NT2/D1 (cell line): ENCODE results near the gene GLP1R.

Source experiments
- DNase-seq: peaks from one replicate; pipeline ENCODE4 v3.0.0-alpha.2; 2011; ENCODE audit warnings: low read depth, low spot score
- H3K27me3 ChIP-seq: 2 replicates; pipeline ENCODE4 v1.6.0; 2011; ENCODE audit warnings: mild to moderate bottlenecking; ENCODE audit not compliant: insufficient read length, insufficient read depth
- H3K36me3 ChIP-seq: 2 replicates; pipeline ENCODE4 v1.6.1; 2011; ENCODE audit warnings: mild to moderate bottlenecking, low read length, mixed read lengths; ENCODE audit not compliant: insufficient read depth, insufficient read length
- H3K4me1 ChIP-seq: 2 replicates; pipeline ENCODE4 v1.5.1; 2011; ENCODE audit not compliant: insufficient read depth, insufficient read length
- H3K4me3 ChIP-seq: 2 replicates; pipeline ENCODE4 v1.5.1; 2011; ENCODE audit warnings: low read depth; ENCODE audit not compliant: insufficient read length
- H3K9ac ChIP-seq: 2 replicates; pipeline ENCODE4 v1.6.0; 2011; ENCODE audit warnings: low read depth; ENCODE audit not compliant: insufficient read length
- H3K9me3 ChIP-seq: 2 replicates; pipeline ENCODE4 v1.5.1; 2011; ENCODE audit warnings: mild to moderate bottlenecking, low read length; ENCODE audit not compliant: insufficient read depth
- SUZ12 ChIP-seq: IDR thresholded peaks from 2 replicates; pipeline ENCODE4 v1.6.1; 2011; ENCODE audit not compliant: insufficient read length, insufficient read depth; ENCODE audit errors: extremely low read depth
- YY1 ChIP-seq: IDR thresholded peaks from 2 replicates; pipeline ENCODE4 v1.6.1; 2011; ENCODE audit not compliant: insufficient read length, insufficient read depth
- ZNF274 ChIP-seq: IDR thresholded peaks from 2 replicates; pipeline ENCODE4 v1.6.1; 2011; ENCODE audit warnings: mild to moderate bottlenecking, low read depth, low read length

GLP1R gene

DNA sequence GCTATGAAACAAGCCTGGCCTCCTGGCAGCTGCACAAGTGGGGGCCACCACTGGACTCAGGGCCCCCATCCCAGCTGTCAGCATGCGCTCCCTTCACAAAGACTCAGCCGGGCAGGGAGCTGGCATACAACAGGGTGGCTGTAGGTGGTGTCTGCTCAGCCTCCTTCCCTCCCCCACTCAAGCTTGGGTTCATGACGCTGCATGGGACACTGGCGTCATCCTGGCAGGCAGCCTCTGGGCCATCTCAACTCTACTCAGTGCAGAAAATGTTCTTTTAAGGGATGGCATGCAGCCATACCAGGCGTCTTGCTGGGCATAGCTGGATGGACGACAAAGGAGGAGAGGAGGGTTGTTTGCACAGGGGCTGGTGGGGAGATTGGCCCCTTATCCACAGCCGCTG, 35.9 kb downstream of the GLP1R start:
- Histone ChIP-seq H3K4me1 (no peaks in the 10 kb centered on the region), H3K9me3 (no peaks in the 10 kb centered on the region), H3K27me3 (no peaks in the 10 kb centered on the region), H3K9ac (no peak overlapping the region), H3K36me3 (no peaks in the 10 kb centered on the region), H3K4me3 (no peak overlapping the region)
- no peak for TF ChIP-seq SUZ12
- no peak for TF ChIP-seq YY1
- no peak for TF ChIP-seq ZNF274
- no peak for DNase-seq

DNA sequence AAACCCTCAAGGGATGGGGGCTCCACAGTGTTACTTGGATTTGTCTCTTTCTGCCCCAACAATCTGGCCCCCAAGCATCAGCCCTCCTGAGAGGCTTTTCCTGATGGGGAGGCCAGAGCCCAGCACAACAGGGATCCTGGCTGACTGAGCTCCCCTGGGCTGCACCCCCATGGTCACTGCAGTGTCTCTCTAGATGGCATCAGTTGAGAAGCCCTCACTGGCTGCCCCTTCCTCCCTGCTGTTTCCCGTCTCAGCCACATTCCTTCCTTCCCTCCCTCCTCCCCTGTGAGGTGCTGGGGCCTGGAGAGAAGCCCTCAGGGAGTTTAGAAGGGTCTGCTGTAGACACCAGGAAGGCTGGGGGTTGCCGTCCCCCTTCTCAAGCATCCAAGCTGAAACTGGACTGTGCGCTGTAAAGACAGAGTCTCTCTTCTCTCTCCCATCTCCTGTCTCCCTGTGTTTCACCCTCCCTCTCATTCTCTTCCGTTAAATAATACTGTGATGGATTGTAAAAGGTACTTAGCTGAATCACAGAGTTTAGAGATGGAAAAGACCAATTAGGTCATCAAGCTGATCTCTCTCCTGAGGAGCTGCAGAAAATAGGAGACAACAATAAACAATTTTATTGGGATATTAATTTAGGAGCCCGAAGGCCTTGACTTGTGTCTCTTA, 36.7 kb downstream of the GLP1R start:
- no peak for TF ChIP-seq YY1
- TF ChIP-seq ZNF274, result no peak
- no peak for TF ChIP-seq SUZ12
- Histone ChIP-seq H3K4me1 (no peaks in the 10 kb centered on the region), H3K27me3 (no peaks in the 10 kb centered on the region)

DNA sequence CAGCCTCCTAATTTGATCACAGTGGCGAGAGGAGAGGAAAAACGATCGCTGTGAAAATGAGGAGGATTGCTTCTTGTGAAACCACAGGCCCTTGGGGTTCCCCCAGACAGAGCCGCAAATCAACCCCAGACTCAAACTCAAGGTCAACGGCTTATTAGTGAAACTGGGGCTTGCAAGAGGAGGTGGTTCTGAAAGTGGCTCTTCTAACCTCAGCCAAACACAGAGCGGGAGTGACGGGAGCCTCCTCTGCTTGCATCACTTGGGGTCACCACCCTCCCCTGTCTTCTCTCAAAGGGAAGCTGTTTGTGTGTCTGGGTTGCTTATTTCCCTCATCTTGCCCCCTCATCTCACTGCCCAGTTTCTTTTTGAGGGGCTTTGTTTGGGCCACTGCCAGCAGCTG, 37.7 kb downstream of the GLP1R start:
- H3K4me3 ChIP-seq, result no peak overlapping the region
- TF ChIP-seq ZNF274 (no peak), SUZ12 (no peak), YY1 (no peak)
- H3K4me1 ChIP-seq, result no peaks in the 10 kb centered on the region
- no peak overlapping the region for H3K9ac ChIP-seq
- no peaks in the 10 kb centered on the region for H3K36me3 ChIP-seq
- no peak for DNase-seq
- H3K27me3 ChIP-seq, result no peaks in the 10 kb centered on the region
- no peaks in the 10 kb centered on the region for H3K9me3 ChIP-seq

More for the DNA sequence above, 36.7 kb downstream of the GLP1R start:
- Histone ChIP-seq H3K9me3 (no peaks in the 10 kb centered on the region), H3K9ac (no peak overlapping the region), H3K4me3 (no peak overlapping the region), H3K36me3 (no peaks in the 10 kb centered on the region)
- DNase-seq, result no peak

DNA sequence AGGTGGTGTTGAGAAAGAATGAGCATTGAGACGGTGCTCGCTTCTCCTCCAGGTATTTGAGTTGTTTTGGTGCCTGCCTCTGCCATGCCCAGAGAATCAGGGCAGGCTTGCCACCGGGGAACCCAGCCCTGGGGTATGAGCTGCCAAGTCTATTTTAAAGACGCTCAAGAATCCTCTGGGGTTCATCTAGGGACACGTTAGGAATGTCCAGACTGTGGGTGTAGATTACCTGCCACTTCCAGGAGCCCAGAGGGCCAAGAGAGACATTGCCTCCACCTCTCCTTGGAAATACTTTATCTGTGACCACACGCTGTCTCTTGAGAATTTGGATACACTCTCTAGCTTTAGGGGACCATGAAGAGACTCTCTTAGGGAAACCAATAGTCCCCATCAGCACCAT, 38.1 kb downstream of the GLP1R start:
- Histone ChIP-seq H3K9me3 (no peaks in the 10 kb centered on the region), H3K27me3 (no peaks in the 10 kb centered on the region), H3K4me1 (no peaks in the 10 kb centered on the region), H3K36me3 (no peaks in the 10 kb centered on the region), H3K4me3 (no peak overlapping the region), H3K9ac (no peak overlapping the region)
- no peak for TF ChIP-seq YY1
- no peak for DNase-seq

DNA sequence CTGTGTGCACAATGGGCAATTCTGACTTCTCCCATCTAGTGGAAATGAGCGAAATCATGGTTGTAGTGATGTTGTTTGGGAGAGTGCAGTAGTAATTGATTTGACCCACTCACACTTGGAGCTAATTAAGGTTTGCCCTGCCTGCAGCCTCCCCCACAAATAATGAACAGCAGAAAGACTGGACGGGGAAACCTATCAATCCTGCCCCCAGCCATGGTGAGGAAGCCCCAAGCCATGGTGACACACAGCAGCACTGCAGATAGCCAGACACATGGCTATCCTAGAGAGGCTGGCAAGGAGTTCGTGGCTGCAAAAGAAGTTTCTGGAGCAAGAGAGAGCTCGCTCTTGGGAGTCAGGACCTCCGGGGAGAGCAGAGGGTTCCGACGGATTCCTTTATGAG, 38.6 kb downstream of the GLP1R start:
- H3K36me3 ChIP-seq, result no peaks in the 10 kb centered on the region
- TF ChIP-seq ZNF274 (no peak), SUZ12 (no peak), YY1 (no peak)
- H3K9me3 ChIP-seq, result no peaks in the 10 kb centered on the region
- DNase-seq, result no peak
- H3K9ac ChIP-seq, result no peak overlapping the region
- no peak overlapping the region for H3K4me3 ChIP-seq
- H3K27me3 ChIP-seq, result no peaks in the 10 kb centered on the region
- H3K4me1 ChIP-seq, result no peaks in the 10 kb centered on the region

DNA sequence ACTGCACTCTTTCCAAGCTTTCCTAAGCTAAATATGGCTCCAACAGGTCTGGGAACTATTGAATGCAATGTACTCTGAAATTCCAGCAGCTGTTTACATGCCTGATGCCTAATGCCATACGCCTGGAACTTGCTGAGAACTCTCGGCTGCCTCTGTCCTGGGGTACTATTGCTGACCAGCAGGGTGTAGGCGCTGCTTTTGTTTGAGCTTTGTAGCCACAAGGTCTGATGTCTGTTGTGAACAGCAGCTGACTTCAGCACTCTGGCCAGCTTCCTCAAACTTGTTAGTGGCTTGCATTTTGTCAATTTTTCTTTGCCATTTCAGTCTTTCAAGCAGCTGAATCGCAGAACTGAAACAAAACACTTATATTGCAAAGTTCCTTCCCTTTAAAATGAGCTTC, 39.8 kb downstream of the GLP1R start:
- Histone ChIP-seq H3K4me1 (no peaks in the 10 kb centered on the region), H3K36me3 (no peaks in the 10 kb centered on the region), H3K9me3 (no peaks in the 10 kb centered on the region), H3K4me3 (no peak overlapping the region), H3K27me3 (no peaks in the 10 kb centered on the region), H3K9ac (no peak overlapping the region)
- peak; percentile 77 for DNase-seq
- no peak for TF ChIP-seq SUZ12
- no peak for TF ChIP-seq ZNF274
- no peak for TF ChIP-seq YY1

DNA sequence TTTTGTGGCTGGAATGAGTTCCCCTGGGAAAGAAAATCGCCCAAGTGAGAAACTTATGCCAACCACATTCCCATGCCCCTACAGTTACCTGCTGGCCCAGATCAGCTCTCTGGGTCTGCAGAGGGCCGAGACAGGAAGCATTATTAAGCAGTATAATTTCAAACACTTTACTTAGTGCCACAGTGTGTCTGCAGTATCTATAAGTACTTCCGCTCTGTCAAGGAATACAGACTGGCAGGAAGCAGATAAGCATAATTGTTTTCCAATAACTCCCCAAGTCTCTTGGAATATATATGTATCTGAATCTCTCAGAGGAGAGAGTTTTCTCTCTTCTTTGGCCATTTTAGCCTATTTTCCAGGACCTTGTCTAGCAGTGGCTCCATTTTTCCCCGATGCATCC, 41.5 kb downstream of the GLP1R start:
- TF ChIP-seq ZNF274 (no peak), YY1 (no peak), SUZ12 (no peak)
- no peaks in the 10 kb centered on the region for H3K9me3 ChIP-seq
- H3K4me1 ChIP-seq, result no peaks in the 10 kb centered on the region
- H3K36me3 ChIP-seq, result no peaks in the 10 kb centered on the region
- H3K9ac ChIP-seq, result no peak overlapping the region
- H3K4me3 ChIP-seq, result no peak overlapping the region
- DNase-seq, result no peak
- H3K27me3 ChIP-seq, result no peaks in the 10 kb centered on the region
